PFSK-1 (cell line): ENCODE data around the gene PPFIA1. TPM values are rescaled to one million over a fixed set of nuclear protein-coding genes. Genes with fewer than 3 reads are reported as not detected.
A peak's percentile ranks its signal among the peaks of the same experiment; 100 is the strongest.

Experiments
- FOXP2 ChIP-seq: optimal IDR thresholded peaks from 2 replicates; pipeline ENCODE3; 2011; ENCODE audit warnings: borderline replicate concordance, control low read depth, inconsistent platforms; ENCODE audit not compliant: insufficient read depth; ENCODE audit errors: extremely low read length, extremely low read depth
- POLR2AphosphoS5 ChIP-seq: IDR thresholded peaks from 2 replicates; pipeline ENCODE4 v1.6.1; 2012; ENCODE audit warnings: low read depth, mild to moderate bottlenecking, control low read depth, low read length, moderate library complexity
- REST ChIP-seq, 2 experiments: IDR thresholded peaks; 2 replicates each; pipeline versions ENCODE4 v1.6.1 to v1.8.0; 2011 to 2012; ENCODE audit warnings: low read depth in 2 of 2, low read length in 2 of 2, control low read depth in 1 of 2, inconsistent platforms in 1 of 2, mild to moderate bottlenecking in 1 of 2, moderate library complexity in 1 of 2; ENCODE audit not compliant: insufficient read depth in 1 of 2
- SIN3A ChIP-seq: IDR thresholded peaks from 2 replicates; pipeline ENCODE4 v1.6.1; 2012; ENCODE audit warnings: mild to moderate bottlenecking, low read length, moderate library complexity, borderline replicate concordance; ENCODE audit not compliant: insufficient read depth
- TAF1 ChIP-seq: IDR thresholded peaks from 2 replicates; pipeline ENCODE4 v1.6.1; 2012; ENCODE audit warnings: low read length, control low read depth, borderline replicate concordance; ENCODE audit not compliant: insufficient read depth
- polyA plus RNA-seq: library from polyadenylated mRNA; unstranded; fragments of >200 nt; gene quantifications from one replicate; pipeline ENCODE4 v1.2.1, GENCODE V29; 2012; ENCODE audit warnings: low read depth, missing spikeins; ENCODE audit not compliant: insufficient read length

PPFIA1 gene
- polyA plus RNA-seq = 50.9 TPM

DNA sequence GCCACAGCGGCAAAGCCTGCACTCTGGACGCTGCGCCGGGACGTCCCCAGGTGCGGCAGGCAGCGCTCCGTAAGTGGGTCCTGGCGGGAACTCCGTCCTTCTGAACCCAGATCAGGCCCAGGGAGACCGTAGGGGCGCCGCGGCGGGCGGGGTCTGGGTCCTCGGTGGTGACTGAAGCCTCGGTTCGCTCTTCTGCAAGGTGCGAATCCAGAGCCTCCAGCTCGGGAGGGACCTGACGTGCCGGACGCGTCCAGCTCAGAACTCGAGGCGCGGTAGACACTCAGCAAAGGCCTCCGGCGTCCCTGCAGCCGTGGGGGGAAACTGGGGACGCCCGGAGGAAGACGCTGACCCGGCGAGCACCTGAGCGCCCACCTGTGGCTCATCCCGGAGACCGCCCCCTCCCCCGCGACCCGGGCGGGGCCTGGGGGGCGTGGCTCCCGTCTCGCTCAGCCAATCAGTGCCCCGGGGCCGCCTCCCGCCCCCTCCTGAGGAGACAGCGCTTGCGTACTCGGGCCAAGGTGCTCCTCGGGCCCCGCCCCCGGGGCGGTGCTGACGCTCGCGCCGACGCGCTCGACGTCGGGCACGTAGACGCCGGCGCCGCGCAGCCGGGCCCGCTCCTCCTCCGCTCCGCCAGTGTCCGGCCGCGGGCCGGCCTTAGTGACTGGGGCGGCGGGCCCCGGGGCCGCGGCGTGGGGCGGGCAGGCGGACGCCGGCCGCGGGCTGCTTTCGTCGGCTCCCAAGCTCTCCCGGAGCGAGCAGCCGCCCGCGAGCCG is at the start of gene PPFIA1:
TSS of gene PPFIA1 (plus strand) at position 587 of the 773 bp plus-strand sequence. CDS start 1,483 bp downstream, outside the sequence.
- peak; percentile 55 for TF ChIP-seq POLR2AphosphoS5
- peak; percentile 48 for TF ChIP-seq FOXP2
- TF ChIP-seq TAF1 = peak; percentile 85
- no peak for TF ChIP-seq SIN3A

GRCh38 chr11:70220920-70221319 is 49.6 kb upstream of the PPFIA1 start:
- TF ChIP-seq TAF1 = no peak
- no peak for TF ChIP-seq POLR2AphosphoS5
- TF ChIP-seq FOXP2 = no peak
- TF ChIP-seq SIN3A = no peak
- TF ChIP-seq REST (IDR thresholded peaks at IDR 0.05; ENCODE audit: insufficient read depth in 1 of 2, low read depth in 2 of 2, low read length in 2 of 2) = no peak

DNA sequence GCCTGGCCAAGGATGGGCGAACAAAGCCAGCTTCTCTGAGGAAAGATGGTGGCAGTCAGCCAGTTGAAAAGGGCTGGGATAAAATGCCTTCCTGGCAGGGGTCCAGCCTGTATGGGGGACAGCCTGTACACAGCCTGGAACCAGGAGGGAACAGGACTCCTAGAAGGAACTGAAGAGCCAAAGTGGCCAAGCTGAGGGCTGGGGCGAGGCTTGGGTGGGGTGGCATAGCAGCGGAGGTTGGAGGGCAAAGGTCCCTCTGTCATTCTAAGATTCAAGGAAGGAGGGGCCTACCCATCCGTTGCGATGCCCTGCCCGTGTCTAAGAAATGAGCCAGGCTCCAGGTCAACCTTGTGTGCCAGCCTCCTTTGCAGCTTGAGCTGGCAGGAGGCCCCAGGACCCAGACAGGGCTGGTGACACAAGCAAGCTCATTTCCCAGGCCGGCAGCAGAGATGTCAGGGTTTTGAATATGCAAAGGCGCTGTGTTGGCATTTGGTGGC is 44.8 kb upstream of the PPFIA1 start:
- TF ChIP-seq SIN3A (no peak), POLR2AphosphoS5 (no peak), FOXP2 (no peak)

DNA sequence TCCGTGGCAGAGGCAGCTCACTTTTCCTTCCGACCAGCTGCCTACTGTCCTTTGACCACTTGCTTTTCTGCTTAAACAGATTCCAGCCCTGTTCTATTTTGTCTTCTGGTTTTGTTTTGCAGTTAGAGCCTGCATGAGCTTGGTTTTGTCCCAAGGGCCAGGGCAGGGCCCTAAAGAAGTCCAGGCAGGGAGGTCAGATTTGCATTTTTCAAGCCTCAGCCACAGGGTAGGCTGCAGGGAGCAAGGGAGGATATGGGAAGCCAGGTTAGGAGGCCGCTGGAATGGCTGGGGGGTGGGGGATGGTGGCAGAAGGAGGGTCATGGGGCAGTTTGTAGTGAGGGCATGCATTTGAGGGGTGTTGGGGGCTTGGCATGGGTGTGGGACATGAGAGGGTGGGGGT is 44.3 kb upstream of the PPFIA1 start:
- TF ChIP-seq FOXP2 = no peak
- TF ChIP-seq REST (IDR thresholded peaks at IDR 0.05; ENCODE audit: insufficient read depth in 1 of 2, low read depth in 2 of 2, low read length in 2 of 2) = no peak
- no peak for TF ChIP-seq POLR2AphosphoS5
- TF ChIP-seq TAF1 = no peak
- TF ChIP-seq SIN3A = no peak

DNA sequence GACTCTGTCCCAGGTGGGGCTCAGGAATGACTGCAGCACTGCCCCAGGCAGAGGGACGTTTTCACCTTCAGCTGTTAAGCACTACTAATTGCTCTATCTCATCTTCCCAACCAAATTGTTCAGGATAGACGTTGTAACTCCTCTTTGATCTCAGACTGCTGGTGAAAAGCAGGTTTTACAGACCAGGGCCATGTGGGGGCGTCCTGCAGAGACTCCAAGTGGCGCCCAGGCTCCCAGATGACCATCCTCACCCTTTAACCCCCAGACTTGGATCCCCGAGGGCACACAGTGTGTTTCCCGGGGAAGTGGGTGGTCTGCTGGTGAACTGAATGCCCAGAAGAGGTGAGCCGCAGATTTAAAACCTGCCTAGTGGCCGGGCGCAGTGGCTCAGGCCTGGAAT is 43.5 kb upstream of the PPFIA1 start:
- no peak for TF ChIP-seq FOXP2
- TF ChIP-seq REST (IDR thresholded peaks at IDR 0.05; ENCODE audit: insufficient read depth in 1 of 2, low read depth in 2 of 2, low read length in 2 of 2) = no peak
- no peak for TF ChIP-seq POLR2AphosphoS5
- TF ChIP-seq SIN3A = no peak
- TF ChIP-seq TAF1 = no peak

- no peak for TF ChIP-seq FOXP2
- TF ChIP-seq TAF1 = no peak
- no peak for TF ChIP-seq POLR2AphosphoS5
- no peak for TF ChIP-seq SIN3A
- TF ChIP-seq REST (IDR thresholded peaks at IDR 0.05; ENCODE audit: insufficient read depth in 1 of 2, low read depth in 2 of 2, low read length in 2 of 2) = no peak
These were observed 40.8 kb upstream of the PPFIA1 start for GRCh38 chr11:70229737-70230136.
